ENCODE measurements around the gene ABHD17C.
A peak's percentile ranks its signal among the peaks of the same experiment; 100 is the strongest.

Gene ABHD17C

DNA sequence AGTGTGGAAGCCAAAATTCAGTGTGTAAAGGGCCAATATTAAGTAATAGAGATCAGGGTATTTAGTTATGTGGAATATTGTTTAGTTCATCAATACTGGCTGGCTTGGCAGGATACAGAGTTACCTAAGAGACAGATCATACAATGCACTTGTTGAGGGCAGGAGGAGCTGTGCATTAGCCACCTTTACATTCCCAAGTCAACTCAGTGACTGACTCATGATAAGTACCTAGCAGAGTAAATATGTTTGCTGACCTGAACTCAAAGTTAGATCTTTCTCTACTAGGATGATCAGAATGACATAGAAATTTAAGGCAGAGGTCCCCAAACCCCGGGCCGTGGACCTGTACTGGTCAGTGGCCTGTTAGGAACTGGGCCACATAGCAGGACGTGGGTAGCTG, 3.5 kb upstream of the ABHD17C start:
- no peak for DNase-seq

DNA sequence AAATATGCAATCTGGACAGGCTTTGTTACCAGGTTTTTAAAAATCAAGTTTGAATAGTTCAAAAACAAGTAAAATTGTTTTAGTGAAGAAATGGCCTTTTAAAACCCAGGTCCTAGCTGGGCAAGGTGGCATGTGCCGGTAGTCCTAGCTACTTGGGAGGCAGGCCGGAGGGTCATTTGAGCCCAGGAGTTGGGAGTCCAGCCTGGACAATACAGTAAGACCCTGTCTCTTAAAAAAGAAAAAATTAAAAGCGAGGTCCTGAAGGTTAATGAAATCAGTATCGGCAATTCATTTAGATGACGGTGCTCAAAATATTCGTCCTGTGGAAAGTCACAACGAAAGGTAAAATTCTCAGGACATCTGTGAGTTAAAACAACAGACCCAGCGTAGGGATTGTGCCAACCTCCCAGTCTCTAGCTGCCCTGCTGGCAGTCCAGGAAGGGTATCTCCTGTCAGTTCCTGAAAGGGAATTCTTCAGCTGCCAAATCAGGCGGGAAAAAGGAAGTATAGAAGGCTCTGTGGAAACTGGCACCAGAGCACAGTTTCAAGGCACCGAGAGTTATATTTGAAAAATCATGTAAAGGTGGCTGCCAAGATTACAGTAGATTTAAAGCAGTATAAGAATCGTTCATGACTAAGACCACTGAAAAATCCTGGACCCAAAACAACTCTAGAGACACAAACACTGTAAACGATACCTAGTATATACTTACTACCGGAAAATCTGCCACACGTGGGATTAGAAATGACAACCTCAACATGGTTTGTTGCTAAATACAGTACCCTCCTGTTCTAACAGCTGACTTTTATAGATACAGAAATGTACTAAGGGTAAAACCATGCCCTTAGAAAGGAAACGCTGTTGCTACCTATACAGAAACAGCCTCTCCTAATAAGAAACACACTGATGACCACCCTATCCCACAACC, 1.2 kb upstream of the ABHD17C start:
- DNase-seq = no peak

DNA sequence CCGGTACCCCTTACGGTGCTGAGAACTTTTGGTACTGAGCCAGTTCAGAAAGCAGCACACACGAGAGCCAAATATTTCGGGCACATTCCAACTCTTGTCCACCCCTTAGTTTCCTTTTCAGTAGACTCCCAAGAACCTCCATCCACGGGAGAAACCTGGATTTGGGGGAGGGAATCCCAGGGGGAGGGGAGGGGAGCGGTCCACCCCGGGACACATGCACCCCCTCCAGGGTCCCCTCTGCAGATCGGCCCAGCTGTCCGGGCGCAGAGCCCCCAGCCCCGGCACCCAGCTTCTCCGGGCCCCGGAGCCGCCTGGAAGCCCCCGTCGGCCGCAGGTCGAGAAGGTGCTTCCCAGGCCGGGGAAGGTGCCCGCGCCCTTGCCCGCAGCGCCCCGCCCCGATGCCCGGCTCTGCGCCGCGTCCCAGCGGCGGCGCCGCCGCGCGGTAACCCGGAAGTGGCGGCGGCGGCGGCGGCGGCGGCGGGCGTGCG, 455 bp upstream of the ABHD17C start:
- DNase-seq = no peak

DNA sequence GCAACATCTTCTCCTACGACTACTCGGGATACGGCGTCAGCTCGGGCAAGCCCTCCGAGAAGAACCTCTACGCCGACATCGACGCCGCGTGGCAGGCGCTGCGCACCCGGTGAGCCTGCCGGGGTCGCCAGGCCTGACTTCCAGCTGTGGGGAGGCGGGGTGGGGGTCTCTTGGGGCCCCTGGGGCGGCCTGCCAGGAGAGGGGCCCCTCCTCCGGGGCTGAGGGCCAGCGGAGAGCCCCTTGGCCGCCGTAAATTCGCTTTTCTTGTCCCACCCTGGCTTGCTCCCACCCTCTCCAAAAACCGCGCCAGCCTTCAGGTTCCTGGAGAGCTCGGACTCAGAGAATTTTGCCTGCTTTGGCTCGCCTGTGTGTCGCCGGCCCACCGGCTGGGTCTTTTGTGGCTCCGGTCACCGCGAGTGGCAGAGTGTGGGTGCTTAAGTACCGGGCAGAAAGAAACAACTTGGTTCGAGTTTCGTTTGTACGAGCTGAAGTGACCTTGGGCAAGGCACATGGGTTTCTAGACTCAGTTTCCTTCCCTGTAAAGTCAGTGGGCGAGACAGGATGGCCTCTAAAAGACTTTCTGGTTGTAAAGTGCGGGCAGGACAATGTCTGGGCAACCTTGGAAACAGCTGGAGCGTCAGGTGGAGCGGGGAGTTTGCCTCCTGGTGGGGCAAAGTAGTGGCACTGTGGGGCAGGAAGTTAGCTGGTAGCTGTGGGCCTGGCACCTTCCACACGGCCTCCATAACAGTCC, 976 bp downstream of the ABHD17C start:
- no peak for DNase-seq

DNA sequence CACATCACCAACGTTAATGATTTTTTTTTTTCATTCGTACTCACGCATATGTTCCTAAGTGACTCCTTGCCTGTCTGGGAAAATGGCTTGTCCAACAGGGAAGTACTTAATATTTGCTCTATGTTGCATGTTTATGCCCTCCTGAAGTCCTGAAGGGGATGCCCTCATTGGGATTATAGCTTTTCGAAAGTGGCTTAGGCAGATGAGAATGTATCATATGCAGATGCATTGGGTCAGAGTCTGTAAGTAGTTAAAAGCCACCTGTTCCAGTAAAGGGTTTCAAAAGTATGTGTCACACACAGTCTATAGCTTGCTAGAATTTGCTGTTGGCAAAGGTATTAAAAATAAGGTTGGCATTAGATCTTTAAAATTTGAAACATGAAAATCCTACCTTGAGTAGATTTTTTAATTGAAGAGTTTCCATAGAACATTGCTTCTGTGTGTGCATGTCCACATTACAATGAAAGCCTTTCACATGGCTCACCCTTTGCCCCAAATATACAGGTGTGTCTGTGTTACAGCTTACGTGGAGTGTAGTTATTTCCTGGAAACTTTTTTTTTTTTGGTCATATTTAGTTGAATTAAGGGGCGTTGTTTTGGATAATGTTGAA, 2.1 kb downstream of the ABHD17C start:
- DNase-seq = peak; percentile 88

DNA sequence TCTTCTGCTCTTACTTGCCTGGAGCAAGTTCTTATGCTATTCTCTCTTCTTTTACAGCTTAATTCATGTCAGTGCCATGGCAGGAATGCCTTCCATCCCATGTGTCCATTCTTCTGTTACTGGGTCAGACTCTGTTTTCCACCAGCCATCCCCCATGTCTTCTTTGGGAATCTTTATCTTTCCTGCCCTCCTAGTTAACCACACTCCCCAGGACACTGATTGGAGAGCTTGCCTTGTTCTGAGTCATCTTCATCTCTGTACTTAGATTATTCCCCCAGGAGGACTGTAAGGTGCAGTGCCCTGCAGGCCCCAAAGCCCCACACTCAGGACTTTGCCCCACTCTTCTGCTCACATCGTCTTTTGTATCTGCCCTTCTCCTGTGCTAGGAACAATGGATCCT, 3.6 kb downstream of the ABHD17C start:
- DNase-seq = no peak

DNA sequence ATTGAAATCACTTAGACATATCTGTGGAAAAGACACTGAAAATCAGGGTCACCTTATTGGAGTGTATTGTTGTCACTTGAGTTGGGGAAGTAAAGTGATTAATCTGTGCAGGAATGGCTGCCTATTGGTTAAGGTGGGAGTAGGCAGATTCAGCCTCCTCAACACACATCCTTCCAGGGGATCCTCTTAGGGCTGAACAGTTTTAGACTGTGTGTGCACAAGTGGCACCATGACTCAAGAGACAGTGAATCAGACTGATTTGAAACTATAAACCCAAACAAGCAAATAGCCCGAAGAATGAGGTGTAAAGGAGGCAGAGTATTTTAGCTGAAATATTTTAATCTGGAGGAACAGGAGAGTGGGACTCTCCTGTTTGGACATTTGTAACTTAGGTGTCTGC, 4.9 kb downstream of the ABHD17C start:
- DNase-seq = no peak

DNA sequence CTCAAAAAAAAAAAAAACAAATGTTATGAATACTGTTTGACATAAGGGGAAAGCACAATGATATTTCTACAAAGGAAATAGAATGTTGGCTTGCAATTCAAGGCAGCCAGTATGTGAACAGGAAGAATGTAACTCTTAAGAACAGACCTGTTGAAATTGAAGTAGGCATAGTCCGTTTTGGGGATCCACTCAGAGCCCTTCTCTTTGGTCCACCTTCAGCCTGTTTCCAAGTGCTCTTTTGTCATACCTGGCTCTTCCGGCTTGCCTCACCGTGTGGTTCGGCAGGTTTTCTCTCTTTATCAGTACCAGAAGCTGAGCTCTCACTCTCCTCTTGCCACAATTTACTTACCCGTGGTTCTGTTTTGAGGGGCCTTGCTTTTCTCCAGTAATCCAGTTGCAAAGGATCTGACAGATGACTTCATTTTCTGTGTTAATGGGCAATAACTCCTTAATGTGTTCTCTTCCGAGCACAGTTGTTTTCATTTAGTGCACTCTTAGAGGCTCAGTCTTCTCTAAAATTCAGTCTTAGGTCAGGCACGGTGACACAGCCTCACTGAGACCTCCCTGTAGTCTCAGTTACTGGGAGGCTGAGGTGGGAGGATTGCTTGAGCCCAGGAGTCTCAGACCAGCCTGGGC, 6.7 kb downstream of the ABHD17C start:
- DNase-seq = no peak

DNA sequence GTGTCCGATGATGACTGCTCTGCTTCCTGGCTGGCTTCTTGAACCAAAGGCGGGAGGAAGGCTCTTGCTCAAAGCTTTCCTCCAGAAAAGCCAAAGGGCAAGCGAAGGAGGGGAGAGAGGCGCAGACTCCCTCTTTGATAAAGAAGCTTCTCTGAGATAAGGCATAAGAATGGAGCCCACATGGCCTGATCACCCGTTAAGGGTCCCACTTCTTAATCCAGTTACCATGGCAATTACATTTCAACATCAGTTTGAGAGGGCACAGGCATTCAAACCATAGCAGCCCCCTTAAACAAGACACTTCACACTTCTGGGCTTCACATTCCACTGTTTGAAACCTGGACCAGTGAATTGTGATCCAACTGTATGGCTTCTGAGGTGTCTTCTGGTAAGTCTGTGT, 8.0 kb downstream of the ABHD17C start:
- DNase-seq = no peak

DNA sequence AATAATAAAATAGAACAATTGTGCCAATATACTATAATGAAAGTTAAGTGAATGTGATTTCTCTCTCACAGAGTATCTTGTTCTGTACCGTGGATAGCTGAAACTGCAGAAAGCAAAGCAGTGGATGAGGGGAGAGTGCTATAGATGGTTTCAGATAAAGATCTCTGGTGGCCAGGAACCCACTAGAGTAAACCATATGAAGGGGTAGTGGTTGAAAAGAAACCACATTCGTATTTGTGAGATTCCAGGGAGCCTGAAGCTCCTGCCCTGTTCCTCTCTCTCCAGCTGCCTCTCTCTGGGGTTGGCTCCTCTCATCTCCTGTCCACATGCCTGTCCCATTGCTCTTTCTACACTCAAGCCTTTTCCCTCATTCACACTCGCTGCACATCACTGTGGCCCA, 8.9 kb downstream of the ABHD17C start:
- DNase-seq = no peak

DNA sequence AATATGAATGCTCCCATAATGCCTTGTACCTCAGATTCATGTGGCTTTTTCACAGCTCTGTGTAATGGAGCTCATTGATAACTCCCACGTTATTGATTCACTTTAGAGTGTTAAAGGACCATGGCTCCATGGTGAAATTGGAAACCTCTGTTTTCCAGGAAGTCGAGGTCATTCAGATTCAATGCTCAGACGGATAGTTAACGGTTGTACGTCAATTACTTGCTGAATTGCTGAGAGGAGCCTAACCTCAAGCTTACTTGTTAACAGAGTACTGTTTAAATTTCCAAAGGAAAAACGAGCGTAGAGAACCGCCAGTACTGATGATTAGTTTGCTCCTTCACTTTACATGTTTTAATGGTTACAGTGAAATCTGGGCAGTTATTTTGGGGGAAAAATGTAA, 11.1 kb downstream of the ABHD17C start:
- no peak for DNase-seq

DNA sequence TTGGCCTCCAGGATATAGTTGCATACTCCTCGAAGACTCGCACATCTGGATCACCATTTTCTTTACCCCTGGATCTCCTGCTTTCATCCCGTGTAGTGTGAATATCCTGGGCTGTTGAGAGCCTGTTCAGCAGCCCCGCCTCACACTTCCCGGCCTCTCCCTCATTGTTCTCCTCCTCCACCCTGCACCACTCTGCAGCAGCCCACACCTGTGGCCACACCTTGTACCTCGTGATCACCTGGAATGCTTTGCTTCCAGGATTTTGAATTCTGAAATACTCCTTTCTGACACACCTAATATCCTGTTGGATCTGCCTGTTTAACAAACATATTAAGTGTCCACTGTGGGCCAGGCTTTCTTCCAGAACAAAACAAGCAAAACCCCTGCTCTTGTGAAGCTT, 14.4 kb downstream of the ABHD17C start:
- DNase-seq = no peak

DNA sequence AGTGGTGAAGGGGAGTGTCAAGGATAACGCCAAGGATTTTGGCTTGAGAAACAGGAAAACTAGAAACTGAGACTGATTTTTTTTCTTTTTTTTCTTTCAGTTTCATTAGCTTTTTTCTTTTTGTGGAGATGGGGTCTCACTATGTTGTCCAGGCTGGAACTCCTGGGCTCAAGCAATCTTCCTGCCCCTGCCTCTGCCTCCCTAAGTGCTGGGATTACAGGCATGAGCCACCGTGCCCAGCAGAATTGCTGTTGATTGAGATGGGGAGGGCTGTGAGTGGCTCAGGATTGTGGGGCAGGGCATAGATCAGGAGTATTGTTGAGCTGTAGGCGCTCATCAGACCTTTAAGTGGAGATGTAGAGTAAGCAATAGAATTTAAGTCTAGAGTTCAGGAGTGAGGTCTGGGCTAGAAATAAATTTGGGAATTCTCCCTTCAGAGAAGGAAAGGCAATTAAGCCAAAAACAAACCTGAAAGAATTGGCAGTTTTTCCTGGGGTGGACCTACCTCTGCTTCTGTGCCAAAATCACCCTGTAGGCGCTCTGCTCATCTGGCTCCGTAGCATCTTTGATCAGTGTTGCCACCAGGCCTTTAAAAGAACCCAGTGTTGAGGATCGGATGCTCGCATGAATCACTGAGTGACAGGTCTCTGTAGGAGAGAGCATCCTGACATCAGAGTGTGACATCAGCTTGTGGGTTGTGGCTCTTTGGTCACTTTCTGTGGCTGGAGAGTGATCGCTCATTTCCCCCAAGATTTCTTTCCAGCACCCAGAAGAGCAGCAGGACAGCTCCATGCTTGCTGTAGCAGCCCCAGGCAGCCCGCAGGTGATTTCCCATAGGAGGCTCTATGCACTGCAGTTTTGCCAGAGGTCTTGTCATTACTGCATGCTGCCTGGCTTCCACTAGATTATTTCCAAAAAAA, 15.8 kb downstream of the ABHD17C start:
- no peak for DNase-seq

DNA sequence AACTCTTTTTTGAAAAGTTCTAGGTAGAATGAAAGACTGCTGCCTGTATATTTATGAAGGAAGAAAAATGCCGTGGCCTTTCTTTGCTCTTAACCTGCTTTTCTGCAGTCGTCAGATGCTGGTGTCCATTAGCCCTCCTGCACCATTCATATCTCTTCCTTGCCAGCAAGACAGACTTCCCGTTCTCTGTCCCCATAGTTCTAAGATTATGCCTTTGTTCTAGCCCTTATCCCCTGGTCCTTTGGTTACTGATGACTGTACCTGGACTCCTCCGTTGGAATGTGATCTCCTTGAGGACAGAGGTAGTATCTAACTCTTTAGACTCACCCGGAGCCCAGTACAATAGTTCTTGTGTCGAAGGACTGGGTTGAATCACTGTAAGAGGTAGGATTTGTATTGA, 16.8 kb downstream of the ABHD17C start:
- DNase-seq = no peak

DNA sequence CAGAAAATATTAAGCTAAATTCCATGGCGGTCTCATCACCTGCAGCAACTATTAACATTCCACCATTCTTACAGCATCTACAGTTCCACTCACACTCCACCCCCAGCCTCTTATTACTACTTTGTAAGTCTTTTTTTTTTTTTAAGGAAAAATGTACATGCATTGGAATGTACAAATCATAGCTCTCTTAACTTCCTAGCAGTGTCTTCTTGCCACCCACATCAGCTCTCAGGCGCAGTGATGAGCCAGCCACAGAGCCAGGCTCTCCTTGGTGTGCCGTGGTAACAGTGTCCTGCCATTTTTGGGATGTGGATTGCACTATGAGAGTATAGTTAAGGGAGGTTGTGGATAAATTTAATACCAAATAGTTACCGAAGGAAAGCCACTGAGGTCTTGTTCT, 17.8 kb downstream of the ABHD17C start:
- DNase-seq = no peak

DNA sequence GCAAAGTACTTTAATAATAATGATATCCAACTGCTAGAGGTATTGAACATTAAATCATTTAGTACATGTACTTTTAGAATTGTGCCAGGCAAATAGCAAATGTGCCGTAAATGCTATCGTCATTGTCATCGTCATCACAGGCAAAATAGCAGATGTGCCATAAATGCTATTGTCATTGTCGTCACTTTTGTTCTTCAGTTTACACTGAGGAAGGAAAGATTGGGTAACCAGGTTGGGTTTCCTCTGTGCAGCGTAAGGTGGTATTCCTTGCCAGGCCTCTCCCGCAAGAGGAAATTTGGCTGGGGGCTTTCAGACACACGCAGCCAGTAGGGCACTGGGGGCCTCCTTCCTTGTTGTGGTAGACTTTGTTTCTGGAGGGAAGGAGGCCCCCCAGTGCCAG, 26.4 kb downstream of the ABHD17C start:
- DNase-seq = no peak

DNA sequence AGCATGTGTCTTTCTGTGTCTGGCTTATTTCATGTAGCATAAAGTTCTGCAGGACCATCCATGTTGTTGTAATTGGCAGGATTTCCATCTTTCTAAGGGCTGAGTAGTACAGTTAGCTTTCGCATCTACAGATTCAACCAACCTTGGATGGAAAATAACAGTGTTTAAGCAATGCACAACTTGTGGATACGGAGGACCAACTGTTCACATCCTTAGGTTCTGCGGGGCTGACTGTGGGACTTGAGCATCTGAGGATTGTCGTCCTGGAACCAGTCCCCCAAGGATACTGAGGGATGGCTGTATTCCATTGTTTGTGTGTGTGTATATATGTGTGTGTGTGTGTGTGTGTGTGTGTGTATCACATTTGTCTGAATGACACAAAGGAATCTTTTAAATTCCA, 27.7 kb downstream of the ABHD17C start:
- DNase-seq = no peak

DNA sequence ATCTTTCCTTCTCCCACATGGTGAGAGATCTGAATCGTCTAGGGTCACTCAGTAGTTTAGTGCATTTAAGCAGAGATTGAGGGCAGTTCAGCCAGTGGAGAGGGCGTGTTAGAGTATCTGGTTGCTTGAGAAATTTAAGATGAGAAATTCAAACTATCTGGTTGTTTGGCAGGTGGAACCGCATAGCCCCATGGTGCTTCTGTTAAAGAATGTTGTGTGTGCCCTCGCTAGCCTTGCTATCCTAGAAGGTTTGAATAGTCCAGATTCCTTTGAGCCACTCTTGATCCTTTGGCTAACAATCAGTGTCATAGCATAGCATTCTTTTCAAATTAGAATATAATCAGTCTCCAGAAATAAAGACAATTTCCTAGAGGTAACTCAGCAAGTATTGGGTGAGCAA, 32.1 kb downstream of the ABHD17C start:
- no peak for DNase-seq

DNA sequence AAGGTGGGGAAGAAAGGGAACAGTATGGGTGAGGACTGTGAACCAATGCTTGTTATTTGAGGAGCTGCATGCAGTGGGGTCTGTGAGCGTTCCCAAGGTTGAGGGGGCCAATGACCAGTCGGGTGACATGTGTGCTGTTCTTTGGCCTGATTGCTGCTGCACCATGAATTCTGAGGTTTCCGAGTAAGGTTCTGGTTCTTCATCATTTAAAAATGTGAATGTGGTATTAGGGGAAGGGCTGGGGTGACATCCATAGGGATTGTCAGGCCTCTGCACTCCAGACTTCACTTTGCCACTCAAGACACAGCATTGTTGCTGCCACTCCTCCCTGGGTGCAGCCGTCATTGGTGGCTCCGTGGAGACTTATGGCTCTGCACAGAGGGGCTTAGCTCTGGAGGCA, 32.5 kb downstream of the ABHD17C start:
- no peak for DNase-seq

DNA sequence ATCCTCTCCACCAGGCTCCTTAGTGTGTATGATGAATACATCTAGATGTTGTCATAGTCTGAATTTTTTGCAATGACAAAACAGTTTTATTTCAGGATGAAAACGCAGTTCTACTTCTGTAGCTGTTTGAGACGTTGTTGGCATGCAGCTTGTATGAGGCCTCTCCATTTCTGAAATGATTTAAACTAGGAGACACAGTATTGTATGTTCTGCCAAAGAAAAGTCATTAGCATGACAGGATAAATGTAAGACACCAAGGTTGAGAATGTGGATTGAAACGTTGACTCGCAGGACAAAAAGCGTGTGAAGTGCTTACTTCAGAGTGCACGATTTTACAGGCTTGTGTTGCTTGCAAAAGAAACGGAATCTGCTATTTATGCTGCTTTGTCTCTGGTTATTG, 35.3 kb downstream of the ABHD17C start:
- no peak for DNase-seq

DNA sequence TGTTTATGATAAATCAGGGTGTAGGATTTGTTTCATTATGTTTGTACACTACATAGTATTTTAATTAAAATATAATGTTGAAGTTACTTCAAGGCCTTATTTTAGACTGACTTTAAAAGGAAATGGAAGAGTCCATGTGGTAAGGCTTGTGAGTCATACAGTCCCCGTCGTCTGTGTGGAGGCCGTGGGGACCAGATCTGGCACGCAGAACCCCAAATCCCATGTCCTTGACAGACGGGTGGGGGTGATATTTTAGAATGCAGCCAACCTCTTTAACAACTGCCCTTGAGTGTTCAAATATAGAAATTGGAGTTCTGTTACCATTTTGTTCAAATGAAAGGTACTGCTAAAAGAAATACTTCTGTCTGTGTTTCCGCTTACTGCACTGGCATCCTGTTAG, 35.8 kb downstream of the ABHD17C start:
- no peak for DNase-seq

DNA sequence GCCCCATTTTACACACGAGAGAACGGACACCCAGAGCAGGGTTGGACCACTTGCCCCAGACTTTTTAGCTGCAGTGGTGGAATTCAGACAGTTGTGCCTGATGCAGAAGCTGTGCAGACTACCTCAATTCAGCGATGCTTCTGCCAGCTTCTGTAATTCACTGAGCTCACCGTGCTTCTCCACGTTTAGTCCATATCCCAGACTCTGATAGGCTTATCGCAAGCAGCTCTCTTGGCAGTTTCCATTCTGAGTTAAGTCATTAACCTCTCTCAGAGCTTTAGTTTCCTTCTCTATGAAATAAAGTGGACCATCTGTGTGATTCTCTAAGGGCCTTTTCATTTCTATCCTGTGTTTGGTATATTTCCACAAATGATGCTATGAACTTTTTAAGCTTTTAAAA, 37.1 kb downstream of the ABHD17C start:
- DNase-seq = no peak
